Transverse colon (tissue), 4 donors: ENCODE results near the gene ARHGEF10L. TPM values are rescaled to one million over a fixed set of nuclear protein-coding genes. Genes with fewer than 3 reads are reported as not detected.

Source experiments
- DNase-seq: peaks from one replicate; pipeline ENCODE4 v3.0.0-alpha.2; 2019
- H3K27ac ChIP-seq, 4 donors: fragments of 200-600 bp; sonication (generic); 2 replicates each; pipeline ENCODE4 v1.5.1; 2016 to 2018; ENCODE audit warnings: inconsistent platforms in 4 of 4
- H3K27me3 ChIP-seq: fragments of 200-600 bp; sonication (generic); 2 replicates; pipeline ENCODE4 v1.5.1; 2017; ENCODE audit warnings: inconsistent platforms
- H3K36me3 ChIP-seq, 4 donors: fragments of 200-600 bp; sonication (generic); 2 replicates each; pipeline ENCODE4 v1.5.1; 2017 to 2019; ENCODE audit warnings: inconsistent platforms in 4 of 4
- H3K4me1 ChIP-seq, 4 donors: fragments of 200-600 bp; sonication (generic); 2 replicates each; pipeline ENCODE4 v1.5.1; 2017 to 2020; ENCODE audit warnings: inconsistent platforms in 4 of 4
- H3K4me3 ChIP-seq, 4 donors: fragments of 200-600 bp; sonication (generic); 1 replicate in 1 of 4; 2 replicates in 3 of 4; pipeline versions ENCODE4 v1.5.1 to v1.6.1; 2017 to 2019; ENCODE audit warnings: inconsistent platforms in 4 of 4
- H3K9me3 ChIP-seq, 2 donors: fragments of 200-600 bp; sonication (generic); 2 replicates each; pipeline ENCODE4 v1.5.1; 2017 to 2019; ENCODE audit warnings: inconsistent platforms in 2 of 2
- EP300 ChIP-seq: sonication (generic); formaldehyde crosslinking; IDR thresholded peaks from one replicate; pipeline ENCODE4 v1.6.1; 2017; ENCODE audit warnings: antibody characterized with exemption, low read depth
- POLR2A ChIP-seq: fragments of 450-650 bp; IDR thresholded peaks from one replicate; pipeline ENCODE4 v1.6.1; 2016; ENCODE audit warnings: antibody characterized with exemption, mild to moderate bottlenecking, moderate library complexity
- POLR2AphosphoS5 ChIP-seq, 3 donors: sonication (generic); formaldehyde crosslinking; IDR thresholded peaks; one replicate each; pipeline ENCODE4 v1.6.1; 2016; ENCODE audit warnings: antibody characterized with exemption in 3 of 3
- WGBS, 2 donors: methylation state at CpG; one replicate each; pipeline ENCODE4 v1.1.5; 2018; ENCODE audit warnings: low coverage in 1 of 2; 5-methylcytosine and 5-hydroxymethylcytosine counted together
- in situ Hi-C, 4 donors: fragments of 200-750 bp; cut with MboI; loops; one replicate each; pipeline versions ENCODE4 v1.15.0 to v1.15.1; 2017; ENCODE audit warnings: low sequenced_read_pairs in 3 of 4, low pct_ligation_motif_present in 1 of 4, low pct_unique_long_range_greater_than_20kb in 1 of 4
- intact Hi-C: fragments of 100-400 bp; cut with DNase I; formaldehyde crosslinking; loops from one replicate; pipeline ENCODE4 v1.15.1; 2023; ENCODE audit warnings: low total_unique reads
- total RNA-seq, 4 donors: library from RNA; depleted of rRNA; stranded (reverse); fragments of >200 nt; gene quantifications; one replicate each; pipeline ENCODE4 v1.1.0, GENCODE V29; 2016
- TF ChIP-seq, protein P1 (sequence below), 5 experiments: fragments of 200-600 bp in 3 of 5; fragments of 450-650 bp in 2 of 5; sonication (generic) in 3 of 5; IDR thresholded peaks; 1 replicate in 2 of 5; 2 replicates in 3 of 5; pipeline ENCODE4 v1.5.1; 2016 to 2017; ENCODE audit warnings: antibody characterized with exemption in 5 of 5, inconsistent platforms in 3 of 5, mild to moderate bottlenecking in 2 of 5, moderate library complexity in 1 of 5

The ARHGEF10L gene
- total RNA-seq, 4 donors from 2014 or later: 115 to 326 (median 199) TPM

DNA sequence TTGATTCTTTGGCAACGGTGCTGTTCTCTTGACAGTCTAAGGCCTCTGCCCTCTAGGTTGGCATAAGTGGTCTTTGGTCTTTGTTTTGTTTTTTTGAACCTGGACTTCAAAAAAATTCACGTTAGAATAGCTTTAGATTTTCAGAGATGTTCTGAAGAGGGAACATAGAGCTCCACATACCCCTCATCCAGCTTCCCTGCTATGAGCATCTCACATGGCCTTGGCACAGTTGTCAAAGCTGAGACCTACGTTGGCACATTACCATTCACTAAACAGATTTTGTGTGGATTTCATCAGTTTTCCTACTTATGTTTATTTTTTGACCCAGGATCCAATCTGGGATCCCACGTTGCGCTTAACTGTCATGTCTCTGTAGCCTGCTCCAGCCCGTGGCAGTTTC, 60.8 kb downstream of the ARHGEF10L start:
- H3K4me3 ChIP-seq: no peak overlapping the region
- H3K9me3 ChIP-seq: no peaks in the 10 kb centered on the region
- DNase-seq: no peak
- H3K27me3 ChIP-seq: no peaks in the 10 kb centered on the region
- in situ Hi-C loops (loop anchor here in 1 of 4 donors (10.0 kb wide), 1 partner anchor 96 kb away; no protein-coding TSS in a partner anchor), intact Hi-C loops (no loop called here)
- H3K36me3 ChIP-seq: no peaks in the 10 kb centered on the region
- H3K4me1 ChIP-seq: peaks cover 11 to 70% (median 54%) of the 10 kb centered on the region in 4 donors
- TF ChIP-seq POLR2AphosphoS5 (IDR thresholded peaks at IDR 0.05): no peak
- TF ChIP-seq, protein P1, sequence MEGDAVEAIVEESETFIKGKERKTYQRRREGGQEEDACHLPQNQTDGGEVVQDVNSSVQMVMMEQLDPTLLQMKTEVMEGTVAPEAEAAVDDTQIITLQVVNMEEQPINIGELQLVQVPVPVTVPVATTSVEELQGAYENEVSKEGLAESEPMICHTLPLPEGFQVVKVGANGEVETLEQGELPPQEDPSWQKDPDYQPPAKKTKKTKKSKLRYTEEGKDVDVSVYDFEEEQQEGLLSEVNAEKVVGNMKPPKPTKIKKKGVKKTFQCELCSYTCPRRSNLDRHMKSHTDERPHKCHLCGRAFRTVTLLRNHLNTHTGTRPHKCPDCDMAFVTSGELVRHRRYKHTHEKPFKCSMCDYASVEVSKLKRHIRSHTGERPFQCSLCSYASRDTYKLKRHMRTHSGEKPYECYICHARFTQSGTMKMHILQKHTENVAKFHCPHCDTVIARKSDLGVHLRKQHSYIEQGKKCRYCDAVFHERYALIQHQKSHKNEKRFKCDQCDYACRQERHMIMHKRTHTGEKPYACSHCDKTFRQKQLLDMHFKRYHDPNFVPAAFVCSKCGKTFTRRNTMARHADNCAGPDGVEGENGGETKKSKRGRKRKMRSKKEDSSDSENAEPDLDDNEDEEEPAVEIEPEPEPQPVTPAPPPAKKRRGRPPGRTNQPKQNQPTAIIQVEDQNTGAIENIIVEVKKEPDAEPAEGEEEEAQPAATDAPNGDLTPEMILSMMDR (IDR thresholded peaks at IDR 0.05): no peak
- TF ChIP-seq POLR2A: no peak
- TF ChIP-seq EP300: no peak
- 58 to 69% methylated on average over 2 to 6 of the region's 6 CpGs for WGBS, 2 donors
- peak overlapping the region in 3 of 4 donors; percentile 5 to 97 (median 91) for H3K27ac ChIP-seq

DNA sequence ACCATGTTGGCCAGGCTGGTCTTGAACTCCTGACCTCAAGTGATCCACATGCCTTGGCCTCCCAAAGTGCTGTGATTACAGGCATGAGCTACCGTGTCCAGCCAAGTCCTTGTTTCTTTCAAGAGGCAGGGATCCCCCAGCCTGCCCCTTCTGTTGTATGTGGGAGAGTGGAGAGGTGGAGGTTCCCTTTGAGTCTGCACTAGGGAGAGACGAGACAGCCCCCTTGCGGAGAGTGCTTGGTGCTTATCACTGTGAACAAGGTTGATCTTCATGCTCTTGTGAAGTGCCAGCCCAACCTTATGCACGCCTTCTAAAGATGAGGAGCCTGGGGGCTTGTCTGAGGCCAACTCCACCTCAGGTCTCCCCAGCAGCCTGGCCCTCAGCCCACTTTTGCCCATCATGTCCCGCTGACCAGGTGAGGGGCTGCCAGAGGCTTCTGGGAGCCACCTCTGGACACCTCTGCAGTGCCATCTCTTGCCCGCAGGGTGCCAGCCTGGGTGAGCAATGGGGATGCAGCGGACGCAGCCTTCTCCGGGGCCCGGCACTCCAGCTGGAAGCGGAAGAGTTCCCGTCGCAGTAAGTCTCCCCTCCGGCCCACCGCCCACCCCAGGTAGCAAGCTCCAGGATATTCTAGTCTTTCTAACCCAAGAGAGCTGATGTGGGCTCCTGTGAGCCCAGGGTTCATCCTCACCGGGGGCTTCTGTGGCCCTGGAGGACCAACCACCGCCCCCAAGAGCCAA, 62.3 kb downstream of the ARHGEF10L start:
- no peaks in the 10 kb centered on the region for H3K36me3 ChIP-seq
- peaks cover 15 to 67% (median 52%) of the 10 kb centered on the region in 4 donors for H3K4me1 ChIP-seq
- H3K27ac ChIP-seq: peak overlapping the region in 3 of 4 donors; percentile 45 to 74 (median 61)
- in situ Hi-C loops: loop anchor here in 1 of 4 donors (10.0 kb wide), 1 partner anchor 97 kb away; no protein-coding TSS in a partner anchor
- no peak for DNase-seq
- TF ChIP-seq, protein P1 (IDR thresholded peaks at IDR 0.05): no peak
- TF ChIP-seq EP300 (no peak), POLR2A (no peak), POLR2AphosphoS5 (IDR thresholded peaks at IDR 0.05) (no peak)
- WGBS, 2 donors: 90% methylated on average over 17 of the region's 17 CpGs; no CpG with 5 or more reads in 1 of the 2 donors
- intact Hi-C loops: no loop called here
- no peak overlapping the region for H3K4me3 ChIP-seq
- no peaks in the 10 kb centered on the region for H3K27me3 ChIP-seq
- H3K9me3 ChIP-seq: no peaks in the 10 kb centered on the region

DNA sequence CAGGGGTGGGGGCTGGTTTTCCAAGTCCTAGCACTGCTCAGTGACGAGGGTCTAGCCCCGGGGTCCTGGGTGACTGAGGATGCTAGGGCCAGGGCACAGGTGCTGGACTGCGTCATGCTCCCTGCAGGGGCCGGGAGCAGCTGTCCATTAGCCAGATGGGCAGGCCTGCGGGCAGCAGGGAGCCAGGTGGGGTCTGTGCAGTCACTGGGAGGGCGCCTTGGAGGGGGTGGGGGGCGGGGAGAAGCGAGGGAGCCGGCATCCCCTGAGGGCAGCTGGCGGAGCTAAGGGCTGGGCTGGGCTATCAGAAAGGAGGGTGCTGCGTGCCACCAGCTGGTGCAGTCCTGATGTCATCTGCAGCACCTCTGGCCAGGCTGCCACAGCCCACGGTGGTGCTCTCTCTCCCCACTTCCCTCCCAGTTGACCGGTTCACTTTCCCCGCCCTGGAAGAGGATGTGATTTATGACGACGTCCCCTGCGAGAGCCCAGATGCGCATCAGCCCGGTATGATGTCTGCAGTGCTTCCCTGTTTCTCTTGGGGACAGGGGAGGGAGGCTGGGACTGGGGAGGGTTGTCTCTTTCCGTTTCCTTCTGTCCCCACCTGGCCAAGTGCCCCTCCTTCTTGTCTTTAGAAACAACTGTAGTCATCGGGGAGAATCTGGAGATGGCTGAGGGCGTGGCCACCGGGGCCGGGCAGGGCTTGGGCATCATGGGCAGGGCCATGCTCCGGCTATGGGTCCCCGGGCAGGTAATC, 63.8 kb downstream of the ARHGEF10L start:
- Histone ChIP-seq H3K9me3 (no peaks in the 10 kb centered on the region), H3K27ac (peak overlapping the region; percentile 25 to 74 (median 53)), H3K27me3 (no peaks in the 10 kb centered on the region), H3K36me3 (peaks cover 0 to 9% (median under 1%) of the 10 kb centered on the region in 4 donors), H3K4me1 (peaks cover 15 to 59% (median 46%) of the 10 kb centered on the region in 4 donors), H3K4me3 (no peak overlapping the region)
- intact Hi-C loops: no loop called here
- in situ Hi-C loops: loop anchor here in 1 of 4 donors (10.0 kb wide), 1 partner anchor 98 kb away; no protein-coding TSS in a partner anchor
- no peak for TF ChIP-seq EP300
- TF ChIP-seq, protein P1 (IDR thresholded peaks at IDR 0.05): no peak
- no peak for TF ChIP-seq POLR2A
- TF ChIP-seq POLR2AphosphoS5 (IDR thresholded peaks at IDR 0.05): no peak
- peak; percentile 48 for DNase-seq
- WGBS, 2 donors: 54% methylated on average over 25 of the region's 26 CpGs; no CpG with 5 or more reads in 1 of the 2 donors
